ENCODE results near the gene ARHGDIB. TPM values are rescaled to one million over a fixed set of nuclear protein-coding genes. Genes with fewer than 3 reads are reported as not detected.

The ARHGDIB gene
- polyA plus RNA-seq, 4 donors: 26.4 to 104 (median 56.7) TPM

GRCh38 chr12:14964406-14964805 lies 3.0 kb upstream of the ARHGDIB start:
- H3K27ac ChIP-seq (ENCODE audit: low read depth in 1 of 3, low read length in 2 of 3): no peak overlapping the region
- no peaks in the 10 kb centered on the region for H3K36me3 ChIP-seq (ENCODE audit: control insufficient read depth in 3 of 3, insufficient read depth in 2 of 3, low read depth in 1 of 3, low read length in 3 of 3)
- no peaks in the 10 kb centered on the region for H3K27me3 ChIP-seq (ENCODE audit: control insufficient read depth in 3 of 3, insufficient read depth in 3 of 3, low read length in 3 of 3)
- H3K4me3 ChIP-seq (ENCODE audit: low read depth in 1 of 3, low read length in 3 of 3): no peak overlapping the region
- DNase-seq (no peak), FAIRE-seq (no peak)
- H3K4me1 ChIP-seq (ENCODE audit: control insufficient read depth in 3 of 3, insufficient read depth in 2 of 3, low read depth in 1 of 3, low read length in 2 of 3): peaks cover 0 to 2% (median 0%) of the 10 kb centered on the region in 3 donors
- WGBS, 3 donors: 82 to 95% (median 89%) methylated on average over 2 of the region's 2 CpGs
- H3K9me3 ChIP-seq (ENCODE audit: control insufficient read depth in 2 of 2, insufficient read depth in 1 of 2, low read depth in 1 of 2, low read length in 1 of 2): no peaks in the 10 kb centered on the region

GRCh38 chr12:14963520-14963919 lies 2.1 kb upstream of the ARHGDIB start:
- DNase-seq: no peak
- WGBS, 3 donors: 84 to 89% (median 86%) methylated on average over 7 of the region's 7 CpGs
- FAIRE-seq: no peak
- H3K4me1 ChIP-seq (ENCODE audit: control insufficient read depth in 3 of 3, insufficient read depth in 2 of 3, low read depth in 1 of 3, low read length in 2 of 3): peaks cover 0 to 2% (median 0%) of the 10 kb centered on the region in 3 donors
- no peak overlapping the region for H3K27ac ChIP-seq (ENCODE audit: low read depth in 1 of 3, low read length in 2 of 3)
- no peaks in the 10 kb centered on the region for H3K27me3 ChIP-seq (ENCODE audit: control insufficient read depth in 3 of 3, insufficient read depth in 3 of 3, low read length in 3 of 3)
- no peaks in the 10 kb centered on the region for H3K36me3 ChIP-seq (ENCODE audit: control insufficient read depth in 3 of 3, insufficient read depth in 2 of 3, low read depth in 1 of 3, low read length in 3 of 3)
- H3K4me3 ChIP-seq (ENCODE audit: low read depth in 1 of 3, low read length in 3 of 3): no peak overlapping the region
- no peaks in the 10 kb centered on the region for H3K9me3 ChIP-seq (ENCODE audit: control insufficient read depth in 2 of 2, insufficient read depth in 1 of 2, low read depth in 1 of 2, low read length in 1 of 2)

DNA sequence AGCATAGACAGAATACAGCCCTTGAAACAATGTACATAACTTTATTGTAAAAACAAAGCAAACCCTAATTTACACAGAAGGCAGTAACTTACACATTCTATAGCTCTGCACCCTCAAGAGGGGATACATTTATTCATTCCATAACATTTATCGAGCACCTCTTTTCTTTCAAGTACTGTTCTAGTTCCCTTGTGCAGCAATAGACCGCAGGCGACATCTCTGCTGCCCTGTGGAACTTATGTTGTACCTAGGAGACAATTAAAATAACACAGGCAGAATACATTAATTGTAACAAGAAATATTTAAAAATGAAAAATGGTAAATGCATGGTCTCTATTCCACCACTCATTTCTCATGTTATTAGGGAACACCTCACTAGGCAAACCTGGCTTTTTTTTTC lies 1.4 kb upstream of the ARHGDIB start:
- no peaks in the 10 kb centered on the region for H3K36me3 ChIP-seq (ENCODE audit: control insufficient read depth in 3 of 3, insufficient read depth in 2 of 3, low read depth in 1 of 3, low read length in 3 of 3)
- peaks cover 0 to 2% (median 0%) of the 10 kb centered on the region in 3 donors for H3K4me1 ChIP-seq (ENCODE audit: control insufficient read depth in 3 of 3, insufficient read depth in 2 of 3, low read depth in 1 of 3, low read length in 2 of 3)
- H3K9me3 ChIP-seq (ENCODE audit: control insufficient read depth in 2 of 2, insufficient read depth in 1 of 2, low read depth in 1 of 2, low read length in 1 of 2): no peaks in the 10 kb centered on the region
- no peak overlapping the region for H3K27ac ChIP-seq (ENCODE audit: low read depth in 1 of 3, low read length in 2 of 3)
- FAIRE-seq (no peak), DNase-seq (no peak)
- WGBS, 3 donors: 80 to 89% (median 80%) methylated on average over 3 of the region's 3 CpGs
- H3K27me3 ChIP-seq (ENCODE audit: control insufficient read depth in 3 of 3, insufficient read depth in 3 of 3, low read length in 3 of 3): no peaks in the 10 kb centered on the region
- H3K4me3 ChIP-seq (ENCODE audit: low read depth in 1 of 3, low read length in 3 of 3): no peak overlapping the region

DNA sequence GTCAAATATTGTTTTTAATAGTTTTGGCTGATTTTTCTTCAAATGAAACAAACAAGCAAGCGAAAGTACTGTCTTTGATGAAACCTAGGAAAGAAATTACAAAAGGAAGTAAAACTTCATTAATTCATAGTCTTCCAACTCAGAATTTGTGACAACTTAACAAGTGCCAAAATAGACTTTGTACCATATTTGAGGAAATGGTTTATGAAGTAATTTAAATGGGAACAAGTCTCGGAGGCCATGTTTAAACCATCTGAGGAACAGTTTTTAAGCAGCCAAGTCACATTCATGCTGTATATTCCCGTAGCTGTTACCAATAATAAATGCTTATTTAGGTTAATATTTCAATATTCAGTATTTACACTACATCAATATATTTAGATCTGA lies 745 bp upstream of the ARHGDIB start:
- Histone ChIP-seq H3K27me3 (ENCODE audit: control insufficient read depth in 3 of 3, insufficient read depth in 3 of 3, low read length in 3 of 3) (no peaks in the 10 kb centered on the region), H3K4me1 (ENCODE audit: control insufficient read depth in 3 of 3, insufficient read depth in 2 of 3, low read depth in 1 of 3, low read length in 2 of 3) (peaks cover 0 to 2% (median 0%) of the 10 kb centered on the region in 3 donors), H3K27ac (ENCODE audit: low read depth in 1 of 3, low read length in 2 of 3) (peak overlapping the region in 1 of 3 donors; percentile 23), H3K4me3 (ENCODE audit: low read depth in 1 of 3, low read length in 3 of 3) (no peak overlapping the region), H3K9me3 (ENCODE audit: control insufficient read depth in 2 of 2, insufficient read depth in 1 of 2, low read depth in 1 of 2, low read length in 1 of 2) (no peaks in the 10 kb centered on the region), H3K36me3 (ENCODE audit: control insufficient read depth in 3 of 3, insufficient read depth in 2 of 3, low read depth in 1 of 3, low read length in 3 of 3) (no peaks in the 10 kb centered on the region)
- WGBS, 3 donors: 54 to 66% (median 58%) methylated on average over 3 of the region's 3 CpGs
- DNase-seq (no peak), FAIRE-seq (no peak)

DNA sequence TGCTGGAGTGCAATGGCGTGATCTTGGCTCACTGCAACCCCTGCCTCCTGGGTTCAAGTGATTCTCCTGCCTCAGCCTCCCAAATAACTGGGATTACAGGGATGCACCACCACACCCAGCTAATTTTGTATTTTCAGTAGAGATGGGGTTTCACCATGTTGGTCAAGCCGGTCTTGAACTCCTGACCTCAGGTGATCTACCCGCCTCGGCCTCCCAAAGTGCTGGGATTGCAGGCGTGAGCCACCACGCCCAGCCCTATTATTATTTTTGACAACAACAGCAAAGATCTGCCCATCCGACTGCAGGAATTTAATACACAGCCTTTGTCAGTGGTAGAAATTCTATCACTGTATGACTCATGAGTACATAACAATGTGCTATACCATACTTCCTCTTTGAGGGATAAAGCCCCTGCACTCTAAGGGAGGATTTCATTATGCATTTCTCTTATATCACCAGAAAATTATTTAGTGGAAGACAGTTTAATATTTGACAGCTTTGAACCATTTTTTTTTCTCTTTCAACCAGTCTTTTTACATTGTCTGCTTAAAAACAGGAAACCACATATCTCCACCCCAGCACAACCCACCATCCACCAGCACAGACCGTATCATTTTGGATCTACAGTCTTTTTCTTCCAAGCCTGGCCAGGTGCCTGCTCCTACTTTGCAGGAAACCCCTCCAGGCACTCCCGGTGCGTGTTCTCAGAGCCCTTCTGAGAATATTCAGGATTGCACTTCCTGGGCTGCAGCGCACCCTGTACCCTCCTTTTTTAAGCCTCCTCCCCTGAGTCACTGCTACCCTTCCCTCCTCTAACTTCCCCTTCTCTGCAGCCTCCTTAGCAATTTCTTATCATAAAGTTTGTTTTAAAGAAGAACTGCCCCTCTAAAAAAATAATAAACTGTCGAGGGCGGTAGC lies 594 bp downstream of the ARHGDIB start:
- peaks cover 0 to 2% (median 0%) of the 10 kb centered on the region in 3 donors for H3K4me1 ChIP-seq (ENCODE audit: control insufficient read depth in 3 of 3, insufficient read depth in 2 of 3, low read depth in 1 of 3, low read length in 2 of 3)
- H3K4me3 ChIP-seq (ENCODE audit: low read depth in 1 of 3, low read length in 3 of 3): peak overlapping the region; percentile 19 to 72 (median 63)
- no peaks in the 10 kb centered on the region for H3K36me3 ChIP-seq (ENCODE audit: control insufficient read depth in 3 of 3, insufficient read depth in 2 of 3, low read depth in 1 of 3, low read length in 3 of 3)
- DNase-seq (peak in 1 of 2 donors; percentile 23), FAIRE-seq (no peak)
- H3K27ac ChIP-seq (ENCODE audit: low read depth in 1 of 3, low read length in 2 of 3): peak overlapping the region; percentile 26 to 94 (median 77)
- no peaks in the 10 kb centered on the region for H3K27me3 ChIP-seq (ENCODE audit: control insufficient read depth in 3 of 3, insufficient read depth in 3 of 3, low read length in 3 of 3)
- H3K9me3 ChIP-seq (ENCODE audit: control insufficient read depth in 2 of 2, insufficient read depth in 1 of 2, low read depth in 1 of 2, low read length in 1 of 2): no peaks in the 10 kb centered on the region
- 41 to 60% (median 53%) methylated on average over 13 of the region's 13 CpGs for WGBS, 3 donors

DNA sequence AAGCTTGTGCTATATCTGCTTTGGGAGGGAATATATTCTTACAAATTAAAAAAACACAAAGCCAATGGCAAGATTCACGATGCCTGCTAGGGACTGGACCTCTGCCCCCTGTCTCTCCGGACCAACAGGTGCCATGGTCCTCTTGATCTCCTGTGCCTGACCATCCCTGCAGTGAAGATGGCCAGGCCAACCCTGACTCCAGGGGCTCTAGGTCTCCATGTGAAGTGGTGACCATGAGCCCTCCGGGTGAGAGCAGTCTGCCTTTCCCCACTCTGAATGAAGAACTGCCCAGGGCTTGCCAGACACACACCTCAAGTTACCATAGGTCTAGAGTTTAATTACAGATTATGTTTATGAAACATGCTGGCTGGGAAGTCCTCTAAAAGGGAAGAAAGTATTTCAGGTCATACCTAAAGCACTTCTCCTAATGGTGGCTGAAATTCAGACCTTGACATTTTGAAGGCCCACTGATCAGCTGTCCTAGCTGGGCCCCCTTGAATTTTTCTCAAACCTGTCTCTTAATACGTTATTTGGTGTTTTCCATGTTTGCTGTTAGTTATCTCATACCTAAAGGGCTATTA lies 1.4 kb downstream of the ARHGDIB start:
- Histone ChIP-seq H3K4me3 (ENCODE audit: low read depth in 1 of 3, low read length in 3 of 3) (peak overlapping the region in 2 of 3 donors; percentile 27 to 63), H3K36me3 (ENCODE audit: control insufficient read depth in 3 of 3, insufficient read depth in 2 of 3, low read depth in 1 of 3, low read length in 3 of 3) (no peaks in the 10 kb centered on the region), H3K27me3 (ENCODE audit: control insufficient read depth in 3 of 3, insufficient read depth in 3 of 3, low read length in 3 of 3) (no peaks in the 10 kb centered on the region), H3K27ac (ENCODE audit: low read depth in 1 of 3, low read length in 2 of 3) (peak overlapping the region; percentile 15 to 88 (median 53)), H3K9me3 (ENCODE audit: control insufficient read depth in 2 of 2, insufficient read depth in 1 of 2, low read depth in 1 of 2, low read length in 1 of 2) (no peaks in the 10 kb centered on the region), H3K4me1 (ENCODE audit: control insufficient read depth in 3 of 3, insufficient read depth in 2 of 3, low read depth in 1 of 3, low read length in 2 of 3) (peaks cover 0 to 2% (median 0%) of the 10 kb centered on the region in 3 donors)
- FAIRE-seq: no peak
- DNase-seq: no peak
- 61 to 63% (median 61%) methylated on average over 4 of the region's 4 CpGs for WGBS, 3 donors

DNA sequence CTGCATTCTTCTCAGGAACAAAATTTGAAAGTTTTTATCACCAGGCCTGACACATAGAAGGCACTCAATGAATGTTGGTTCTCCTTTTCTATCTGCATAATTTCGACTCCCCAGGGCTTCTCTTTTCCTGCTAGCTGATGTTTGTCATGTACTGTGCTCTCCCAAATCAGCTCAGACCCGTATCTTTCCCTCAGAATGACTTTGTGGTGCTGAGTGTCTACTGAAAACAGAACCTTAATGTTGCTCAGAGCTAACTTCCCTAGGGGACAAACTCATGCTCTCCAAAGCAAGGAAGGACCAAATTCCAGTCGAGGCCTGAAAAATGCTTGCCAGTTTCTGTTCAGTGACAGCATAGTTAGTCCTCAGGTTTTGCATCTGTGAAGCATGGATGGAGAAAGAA lies 1.9 kb downstream of the ARHGDIB start:
- FAIRE-seq (no peak), DNase-seq (no peak)
- peak overlapping the region in 2 of 3 donors; percentile 30 to 88 for H3K27ac ChIP-seq (ENCODE audit: low read depth in 1 of 3, low read length in 2 of 3)
- H3K27me3 ChIP-seq (ENCODE audit: control insufficient read depth in 3 of 3, insufficient read depth in 3 of 3, low read length in 3 of 3): no peaks in the 10 kb centered on the region
- no peaks in the 10 kb centered on the region for H3K9me3 ChIP-seq (ENCODE audit: control insufficient read depth in 2 of 2, insufficient read depth in 1 of 2, low read depth in 1 of 2, low read length in 1 of 2)
- 36 to 49% (median 38%) methylated on average over 3 of the region's 3 CpGs for WGBS, 3 donors
- H3K36me3 ChIP-seq (ENCODE audit: control insufficient read depth in 3 of 3, insufficient read depth in 2 of 3, low read depth in 1 of 3, low read length in 3 of 3): no peaks in the 10 kb centered on the region
- H3K4me1 ChIP-seq (ENCODE audit: control insufficient read depth in 3 of 3, insufficient read depth in 2 of 3, low read depth in 1 of 3, low read length in 2 of 3): peaks cover 0 to 2% (median 0%) of the 10 kb centered on the region in 3 donors
- H3K4me3 ChIP-seq (ENCODE audit: low read depth in 1 of 3, low read length in 3 of 3): peak overlapping the region in 2 of 3 donors; percentile 27 to 63

DNA sequence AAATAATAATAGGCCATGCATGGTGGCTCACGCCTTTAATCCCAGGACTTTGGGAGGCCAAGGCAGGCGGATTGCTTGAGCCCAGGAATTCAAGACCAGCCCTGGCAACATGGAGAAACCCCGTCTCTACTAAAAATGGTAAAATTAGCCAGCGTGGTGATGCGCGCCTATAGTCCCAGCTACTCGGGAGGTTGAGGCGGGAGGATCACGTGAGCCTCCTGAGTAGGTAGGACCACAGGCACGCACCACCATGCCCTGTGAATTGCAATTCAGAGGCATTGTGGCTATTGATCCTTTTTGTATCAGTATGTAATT lies 2.3 kb downstream of the ARHGDIB start:
- Histone ChIP-seq H3K4me3 (ENCODE audit: low read depth in 1 of 3, low read length in 3 of 3) (peak overlapping the region in 1 of 3 donors; percentile 21), H3K4me1 (ENCODE audit: control insufficient read depth in 3 of 3, insufficient read depth in 2 of 3, low read depth in 1 of 3, low read length in 2 of 3) (peaks cover 0 to 2% (median 0%) of the 10 kb centered on the region in 3 donors), H3K27me3 (ENCODE audit: control insufficient read depth in 3 of 3, insufficient read depth in 3 of 3, low read length in 3 of 3) (no peaks in the 10 kb centered on the region), H3K27ac (ENCODE audit: low read depth in 1 of 3, low read length in 2 of 3) (peak overlapping the region in 1 of 3 donors; percentile 88), H3K9me3 (ENCODE audit: control insufficient read depth in 2 of 2, insufficient read depth in 1 of 2, low read depth in 1 of 2, low read length in 1 of 2) (no peaks in the 10 kb centered on the region), H3K36me3 (ENCODE audit: control insufficient read depth in 3 of 3, insufficient read depth in 2 of 3, low read depth in 1 of 3, low read length in 3 of 3) (no peaks in the 10 kb centered on the region)
- WGBS, 3 donors: 63 to 79% (median 74%) methylated on average over 10 of the region's 10 CpGs
- DNase-seq: no peak
- no peak for FAIRE-seq
